VCaP (cell line): ENCODE results near the gene ARHGEF6.
A peak's percentile ranks its signal among the peaks of the same experiment; 100 is the strongest.

Source experiments
- H3K27ac ChIP-seq: fragments of 450-650 bp; 2 replicates; pipeline ENCODE4 v1.5.1; 2017
- TF ChIP-seq, protein P1 (sequence below): fragments of 450-650 bp; conservative IDR thresholded peaks from 2 replicates; pipeline ENCODE4 v1.5.1; 2017; ENCODE audit warnings: mild to moderate bottlenecking, moderate library complexity

ARHGEF6 gene

DNA sequence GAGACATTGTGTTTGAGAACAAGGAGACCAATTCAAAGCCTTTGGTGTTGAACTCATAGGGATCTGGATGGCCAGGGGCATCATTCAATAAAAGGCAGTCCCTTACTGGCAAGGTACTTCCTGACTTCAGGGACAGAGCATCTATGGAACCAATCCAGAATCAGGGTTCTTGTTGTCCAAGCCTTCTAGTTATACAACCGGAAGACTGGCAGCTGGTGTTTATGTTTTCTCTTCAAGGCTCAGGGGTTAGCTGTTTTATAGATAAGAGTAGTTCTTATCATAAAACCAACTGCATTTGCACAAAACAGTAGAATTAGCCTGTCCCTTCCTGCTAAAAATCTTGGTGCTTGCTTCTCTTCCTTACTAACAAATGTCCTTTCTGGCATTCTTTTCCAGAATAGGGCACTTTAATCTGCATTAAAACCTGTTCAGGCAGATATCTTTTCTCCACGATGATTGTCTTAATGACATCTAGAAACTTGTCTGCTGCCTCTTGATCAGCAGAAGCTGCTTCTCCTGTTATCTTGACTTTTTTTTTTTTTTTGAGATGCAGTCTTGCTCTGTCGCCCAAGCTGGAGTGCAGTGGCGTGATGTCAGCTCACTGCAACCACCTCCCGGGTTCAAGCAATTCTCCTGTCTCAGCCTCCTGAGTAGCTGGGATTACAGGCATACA lies 38.4 kb upstream of the ARHGEF6 start:
- TF ChIP-seq, protein P1, sequence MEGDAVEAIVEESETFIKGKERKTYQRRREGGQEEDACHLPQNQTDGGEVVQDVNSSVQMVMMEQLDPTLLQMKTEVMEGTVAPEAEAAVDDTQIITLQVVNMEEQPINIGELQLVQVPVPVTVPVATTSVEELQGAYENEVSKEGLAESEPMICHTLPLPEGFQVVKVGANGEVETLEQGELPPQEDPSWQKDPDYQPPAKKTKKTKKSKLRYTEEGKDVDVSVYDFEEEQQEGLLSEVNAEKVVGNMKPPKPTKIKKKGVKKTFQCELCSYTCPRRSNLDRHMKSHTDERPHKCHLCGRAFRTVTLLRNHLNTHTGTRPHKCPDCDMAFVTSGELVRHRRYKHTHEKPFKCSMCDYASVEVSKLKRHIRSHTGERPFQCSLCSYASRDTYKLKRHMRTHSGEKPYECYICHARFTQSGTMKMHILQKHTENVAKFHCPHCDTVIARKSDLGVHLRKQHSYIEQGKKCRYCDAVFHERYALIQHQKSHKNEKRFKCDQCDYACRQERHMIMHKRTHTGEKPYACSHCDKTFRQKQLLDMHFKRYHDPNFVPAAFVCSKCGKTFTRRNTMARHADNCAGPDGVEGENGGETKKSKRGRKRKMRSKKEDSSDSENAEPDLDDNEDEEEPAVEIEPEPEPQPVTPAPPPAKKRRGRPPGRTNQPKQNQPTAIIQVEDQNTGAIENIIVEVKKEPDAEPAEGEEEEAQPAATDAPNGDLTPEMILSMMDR = no peak
- H3K27ac ChIP-seq = peak overlapping the region; percentile 54

GRCh38 chrX:136816975-136817374 lies 36.2 kb upstream of the ARHGEF6 start:
- no peak overlapping the region for H3K27ac ChIP-seq
- TF ChIP-seq, protein P1 = no peak

DNA sequence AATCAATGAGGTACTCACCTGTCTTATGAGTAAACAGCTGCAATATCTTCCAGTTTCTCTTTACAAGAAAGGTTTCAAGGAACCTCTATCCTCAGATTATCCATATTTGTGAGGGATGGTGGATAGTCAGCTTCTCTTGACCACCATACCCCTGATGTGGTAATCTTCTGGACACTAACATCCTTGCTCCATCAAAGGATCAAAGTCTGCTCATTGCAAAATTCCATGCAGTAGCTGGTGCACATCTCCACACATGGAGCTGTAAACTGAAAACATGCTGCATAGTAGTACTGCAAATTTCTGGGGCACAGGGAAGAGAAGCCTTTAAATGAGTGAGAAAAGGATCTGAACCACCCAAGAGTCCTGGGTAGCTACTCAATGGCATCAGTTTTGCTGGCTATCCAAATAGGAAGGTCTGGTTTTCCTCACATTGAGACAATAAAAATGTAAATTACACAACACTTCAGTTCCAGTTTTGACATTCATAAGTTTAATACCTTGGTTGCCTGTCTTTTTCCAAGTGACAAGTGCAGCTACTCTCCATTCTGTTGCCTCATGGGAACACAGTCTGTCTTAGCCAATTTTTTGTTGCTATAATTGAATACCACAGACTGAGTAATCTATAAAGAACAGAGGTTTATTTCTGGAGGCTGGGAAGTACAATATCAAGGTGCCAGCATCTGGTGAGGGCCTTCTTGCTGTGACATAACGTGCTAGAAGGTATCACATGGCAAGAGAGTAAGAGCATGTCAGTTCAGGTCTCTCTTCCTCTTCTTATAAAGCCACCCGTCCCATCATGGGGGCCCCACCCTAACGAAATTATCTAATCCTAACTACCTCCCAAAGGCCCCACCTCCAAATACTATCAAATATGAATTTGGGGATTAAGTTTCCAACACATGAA lies 34.4 kb upstream of the ARHGEF6 start:
- TF ChIP-seq, protein P1 = no peak
- H3K27ac ChIP-seq = no peak overlapping the region

- no peak overlapping the region for H3K27ac ChIP-seq
- TF ChIP-seq, protein P1 = no peak
Measured at GRCh38 chrX:136812286-136812685, 31.6 kb upstream of the ARHGEF6 start.

DNA sequence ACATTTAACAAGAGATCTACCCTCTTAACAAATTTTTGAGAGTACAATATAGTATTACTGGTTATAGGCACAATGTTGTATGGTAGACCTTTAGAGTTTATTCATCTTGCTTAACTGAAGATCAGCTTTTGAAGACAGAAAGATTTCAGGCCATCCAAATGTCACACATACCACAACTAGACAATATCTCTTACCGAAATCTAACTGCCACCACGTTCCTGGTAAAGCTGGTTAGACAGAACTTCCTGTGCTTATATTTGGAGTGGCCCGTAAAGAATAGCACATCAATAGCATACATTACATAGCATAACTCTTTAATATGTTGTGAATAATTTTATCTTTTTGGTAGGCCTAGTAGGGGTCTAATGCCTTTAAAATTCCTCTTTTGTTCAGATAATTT lies 29.8 kb upstream of the ARHGEF6 start:
- TF ChIP-seq, protein P1 = no peak
- no peak overlapping the region for H3K27ac ChIP-seq

- no peak overlapping the region for H3K27ac ChIP-seq
- TF ChIP-seq, protein P1 = no peak
Measured at GRCh38 chrX:136806891-136807410, 26.2 kb upstream of the ARHGEF6 start.

GRCh38 chrX:136802515-136802914 lies 21.8 kb upstream of the ARHGEF6 start:
- no peak overlapping the region for H3K27ac ChIP-seq
- TF ChIP-seq, protein P1 = no peak
